ENCODE measurements around the gene DYNC2I2. TPM values are rescaled to one million over a fixed set of nuclear protein-coding genes. Genes with fewer than 3 reads are reported as not detected.

DYNC2I2 gene
- total RNA-seq, 1 donor, result 52.1 TPM

DNA sequence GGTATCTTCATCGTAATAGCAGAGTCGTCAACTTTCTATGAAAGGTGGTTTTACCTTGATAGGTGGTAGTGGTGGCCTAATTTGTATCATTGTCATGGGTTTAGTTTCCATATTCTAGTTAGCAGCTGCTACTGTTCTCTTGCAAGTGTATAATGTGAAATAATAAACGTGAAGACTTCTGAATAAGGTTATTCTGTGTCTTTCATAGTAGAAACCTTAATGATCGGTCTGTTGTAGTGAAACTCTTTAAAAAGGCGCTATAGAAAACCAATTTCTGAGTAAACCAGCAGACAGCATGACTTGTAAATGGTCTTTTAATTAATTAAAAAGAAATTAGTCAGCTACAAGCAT lies 34.0 kb upstream of the DYNC2I2 start:
- Histone ChIP-seq H3K79me2 (ENCODE audit: insufficient read depth, low read length) (peaks cover 45% of the 10 kb centered on the region), H3K4me3 (ENCODE audit: insufficient read depth, low read length) (peak overlapping the region; percentile 96), H3K27me3 (ENCODE audit: insufficient read depth, low read length) (no peaks in the 10 kb centered on the region), H2AFZ (ENCODE audit: low read length) (peak overlapping the region; percentile 29), H4K20me1 (ENCODE audit: insufficient read depth, low read length) (peaks cover 30% of the 10 kb centered on the region), H3K4me1 (ENCODE audit: insufficient read depth, low read length) (peaks cover 13% of the 10 kb centered on the region), H3K4me2 (ENCODE audit: insufficient read depth, low read length) (peak overlapping the region; percentile 100), H3K36me3 (ENCODE audit: insufficient read depth, low read length) (peaks cover 40% of the 10 kb centered on the region), H3K9me3 (ENCODE audit: low read depth, low read length) (no peaks in the 10 kb centered on the region), H3K27ac (ENCODE audit: low read depth, low read length) (peak overlapping the region; percentile 65)
- TF ChIP-seq CTCF (IDR thresholded peaks at IDR 0.05; ENCODE audit: extremely low read depth, low read depth, low read length), result no peak
- DNase-seq (ENCODE audit: insufficient read length, low spot score, missing footprints), result peak; percentile 77

- no peaks in the 10 kb centered on the region for H3K9me3 ChIP-seq (ENCODE audit: low read depth, low read length)
- H3K27ac ChIP-seq (ENCODE audit: low read depth, low read length), result peak overlapping the region; percentile 65
- TF ChIP-seq CTCF (IDR thresholded peaks at IDR 0.05; ENCODE audit: extremely low read depth, low read depth, low read length), result no peak
- peak overlapping the region; percentile 96 for H3K4me3 ChIP-seq (ENCODE audit: insufficient read depth, low read length)
- H3K27me3 ChIP-seq (ENCODE audit: insufficient read depth, low read length), result no peaks in the 10 kb centered on the region
- peaks cover 37% of the 10 kb centered on the region for H3K36me3 ChIP-seq (ENCODE audit: insufficient read depth, low read length)
- H3K79me2 ChIP-seq (ENCODE audit: insufficient read depth, low read length), result peaks cover 47% of the 10 kb centered on the region
- H2AFZ ChIP-seq (ENCODE audit: low read length), result peak overlapping the region; percentile 29
- DNase-seq (ENCODE audit: insufficient read length, low spot score, missing footprints), result peak; percentile 98
- peaks cover 13% of the 10 kb centered on the region for H3K4me1 ChIP-seq (ENCODE audit: insufficient read depth, low read length)
- H3K4me2 ChIP-seq (ENCODE audit: insufficient read depth, low read length), result peak overlapping the region; percentile 100
- H4K20me1 ChIP-seq (ENCODE audit: insufficient read depth, low read length), result peaks cover 30% of the 10 kb centered on the region
These were observed 33.4 kb upstream of the DYNC2I2 start for GRCh38 chr9:128689820-128690683.

DNA sequence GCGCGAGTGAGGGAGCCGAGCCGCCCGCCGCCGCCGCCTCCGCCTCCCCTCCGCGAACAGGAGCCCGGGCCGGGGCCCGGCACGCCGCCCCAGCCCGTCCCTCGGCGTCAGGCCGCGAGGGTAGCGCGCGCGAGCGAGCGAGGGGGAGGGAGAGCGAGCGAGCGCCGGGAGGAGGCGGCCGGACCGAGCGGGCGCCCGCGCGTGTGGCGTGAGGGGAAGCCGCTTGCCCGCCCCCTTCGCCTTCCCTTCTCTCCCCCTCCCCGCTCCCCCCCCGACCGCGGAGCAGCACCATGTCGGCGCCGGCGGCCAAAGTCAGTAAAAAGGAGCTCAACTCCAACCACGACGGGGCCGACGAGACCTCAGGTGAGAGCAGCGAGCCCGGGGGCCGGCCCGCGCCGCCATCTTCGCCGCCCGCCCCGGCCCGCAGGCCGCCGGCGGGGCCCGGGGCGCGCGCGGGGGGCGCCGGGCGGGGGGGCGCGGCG lies 32.7 kb upstream of the DYNC2I2 start:
- peaks cover 20% of the 10 kb centered on the region for H3K4me1 ChIP-seq (ENCODE audit: insufficient read depth, low read length)
- no peak for DNase-seq (ENCODE audit: insufficient read length, low spot score, missing footprints)
- H4K20me1 ChIP-seq (ENCODE audit: insufficient read depth, low read length), result peaks cover 30% of the 10 kb centered on the region
- TF ChIP-seq CTCF (IDR thresholded peaks at IDR 0.05; ENCODE audit: extremely low read depth, low read depth, low read length), result no peak
- H3K79me2 ChIP-seq (ENCODE audit: insufficient read depth, low read length), result peaks cover 50% of the 10 kb centered on the region
- no peak overlapping the region for H3K4me2 ChIP-seq (ENCODE audit: insufficient read depth, low read length)
- H3K36me3 ChIP-seq (ENCODE audit: insufficient read depth, low read length), result peaks cover 34% of the 10 kb centered on the region
- no peak overlapping the region for H3K27ac ChIP-seq (ENCODE audit: low read depth, low read length)
- no peaks in the 10 kb centered on the region for H3K27me3 ChIP-seq (ENCODE audit: insufficient read depth, low read length)
- peak overlapping the region; percentile 77 for H3K4me3 ChIP-seq (ENCODE audit: insufficient read depth, low read length)
- no peaks in the 10 kb centered on the region for H3K9me3 ChIP-seq (ENCODE audit: low read depth, low read length)
- no peak overlapping the region for H2AFZ ChIP-seq (ENCODE audit: low read length)

All from osteoblast (primary cell).